Activated T-helper 2 cell treated with anti-CD3 and anti-CD28 coated beads, Interferon-gamma antibody, Interleukin-2, Interleukin-4, amounts not matched to agents 10 μg/mL and 5 μg/mL and 100 μg/mL, durations not matched to agents 14 hours and 24 hours and 36 hours (primary cell): ENCODE results near the gene RHOF. TPM values are rescaled to one million over a fixed set of nuclear protein-coding genes. Genes with fewer than 3 reads are reported as not detected.
"Not testable (repeated sequence)": the region's sequence is repeated elsewhere in the genome, so short reads cannot be mapped to it uniquely, and the experiment has no call there.

ENCODE experiments used
- DNase-seq: peaks from one replicate; pipeline ENCODE4 v3.0.0; 2021; ENCODE audit warnings: low spot score
- H3K27ac Mint-ChIP-seq: one replicate; pipeline ENCODE4 v1.8.0; 2021; ENCODE audit warnings: mixed read lengths
- H3K27me3 Mint-ChIP-seq: one replicate; pipeline ENCODE4 v1.8.0; 2021; ENCODE audit warnings: low read depth, mixed read lengths
- H3K36me3 Mint-ChIP-seq: one replicate; pipeline ENCODE4 v1.8.0; 2021; ENCODE audit warnings: low read depth, mixed read lengths
- H3K4me1 Mint-ChIP-seq: one replicate; pipeline ENCODE4 v1.8.0; 2021; ENCODE audit warnings: low read depth, mixed read lengths
- H3K4me3 Mint-ChIP-seq: one replicate; pipeline ENCODE4 v1.8.0; 2021; ENCODE audit warnings: low read depth, mild to moderate bottlenecking, moderate library complexity, mixed read lengths
- H3K9me3 Mint-ChIP-seq: one replicate; pipeline ENCODE4 v1.8.0; 2021; ENCODE audit warnings: mixed read lengths
- intact Hi-C: fragments of 100-400 bp; cut with micrococcal nuclease; formaldehyde crosslinking; loops from one replicate; pipeline ENCODE4 v1.15.1; 2023
- total RNA-seq: library from RNA; stranded (reverse); gene quantifications from 2 replicates; pipeline ENCODE4 v1.2.3, GENCODE V29; 2022

The RHOF gene
- total RNA-seq, 1 donor from 2014 or later, result 115 TPM

DNA sequence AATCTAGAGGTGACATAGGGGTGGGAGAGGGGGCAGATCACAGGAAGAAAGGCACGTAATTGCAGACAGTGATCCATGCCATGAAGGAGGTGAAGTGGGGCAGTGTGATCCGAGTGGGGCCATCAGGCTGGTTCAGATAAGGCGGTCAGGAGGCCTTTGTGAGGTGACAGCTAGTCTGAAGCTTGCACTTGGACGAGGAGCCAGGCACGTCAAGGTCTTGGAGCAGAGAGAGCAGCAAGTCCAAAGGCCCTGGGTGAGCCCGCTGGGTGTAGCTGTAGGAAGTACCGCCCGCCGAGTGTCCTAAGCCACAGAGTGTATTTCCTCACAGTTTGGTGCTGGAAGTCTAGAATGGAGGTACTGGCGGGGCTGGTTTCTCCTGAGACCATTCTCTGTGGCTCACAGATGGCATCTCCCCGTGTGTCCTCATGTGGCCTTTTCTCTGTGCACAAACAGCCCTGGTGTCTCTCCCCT is 23.6 kb downstream of the RHOF start:
- no peak for DNase-seq
- Mint-ChIP-seq H3K27ac (no peak overlapping the region), H3K27me3 (no peaks in the 10 kb centered on the region), H3K4me3 (no peak overlapping the region), H3K4me1 (peaks cover 9% of the 10 kb centered on the region), H3K9me3 (no peaks in the 10 kb centered on the region), H3K36me3 (no peaks in the 10 kb centered on the region)
- intact Hi-C loops, result loop anchor here (5.0 kb wide), 1 partner anchor 58 kb away; the partner anchor contains the start of gene TMEM120B

DNA sequence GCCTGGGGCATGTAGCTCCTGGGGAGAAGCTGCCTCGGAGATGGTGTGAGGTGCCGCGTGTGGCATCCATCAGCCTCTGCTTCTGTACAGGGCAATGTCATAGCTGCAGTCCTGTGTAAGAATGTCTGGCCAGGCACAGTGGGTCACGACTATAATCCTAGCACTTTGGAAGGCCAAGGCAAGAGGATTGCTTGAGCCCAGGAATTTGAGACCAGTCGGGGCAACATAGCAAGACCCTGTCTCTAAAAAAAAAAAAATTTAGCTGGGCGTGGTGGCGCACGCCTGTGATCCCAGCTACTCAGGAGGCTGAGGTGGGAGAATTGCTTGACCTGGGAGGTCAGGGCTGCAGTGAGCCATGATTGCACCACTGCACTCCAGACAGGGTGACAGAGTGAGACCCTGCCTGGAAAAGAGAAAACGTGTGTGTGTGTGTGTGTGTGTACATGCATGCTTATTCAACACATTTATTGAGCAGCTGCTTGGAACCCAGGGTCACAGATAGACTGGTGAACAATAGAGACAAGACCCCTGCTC is 24.1 kb downstream of the RHOF start:
- DNase-seq, result no peak
- intact Hi-C loops, result no loop called here
- Mint-ChIP-seq H3K27ac (no peak overlapping the region), H3K4me3 (no peak overlapping the region), H3K4me1 (peaks cover 9% of the 10 kb centered on the region), H3K27me3 (no peaks in the 10 kb centered on the region), H3K9me3 (no peaks in the 10 kb centered on the region), H3K36me3 (no peaks in the 10 kb centered on the region)

DNA sequence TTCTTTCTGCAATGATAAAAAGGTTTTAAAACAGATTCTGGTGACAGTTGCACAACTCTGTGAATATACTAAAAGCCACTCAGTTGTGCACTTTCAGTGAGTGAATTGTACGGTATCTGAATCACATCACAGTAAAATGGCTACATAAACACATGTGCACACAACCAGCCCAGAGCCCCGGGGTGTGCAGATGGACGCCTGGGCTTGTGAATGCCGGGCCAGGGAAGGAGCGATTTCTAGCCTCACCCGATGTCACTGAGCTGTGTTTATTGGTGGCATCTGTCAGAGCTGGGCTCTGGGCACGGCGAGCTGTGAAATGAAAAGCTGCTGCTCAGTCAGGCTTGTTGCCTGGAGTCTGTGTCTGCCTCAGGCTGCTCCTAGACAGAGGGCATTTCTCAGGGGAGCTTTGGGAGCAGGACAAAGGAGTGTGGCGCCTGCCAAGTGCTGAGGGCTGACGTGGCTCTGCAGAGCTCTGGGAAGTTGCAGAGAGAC is 25.9 kb downstream of the RHOF start:
- no peaks in the 10 kb centered on the region for H3K27me3 Mint-ChIP-seq

DNA sequence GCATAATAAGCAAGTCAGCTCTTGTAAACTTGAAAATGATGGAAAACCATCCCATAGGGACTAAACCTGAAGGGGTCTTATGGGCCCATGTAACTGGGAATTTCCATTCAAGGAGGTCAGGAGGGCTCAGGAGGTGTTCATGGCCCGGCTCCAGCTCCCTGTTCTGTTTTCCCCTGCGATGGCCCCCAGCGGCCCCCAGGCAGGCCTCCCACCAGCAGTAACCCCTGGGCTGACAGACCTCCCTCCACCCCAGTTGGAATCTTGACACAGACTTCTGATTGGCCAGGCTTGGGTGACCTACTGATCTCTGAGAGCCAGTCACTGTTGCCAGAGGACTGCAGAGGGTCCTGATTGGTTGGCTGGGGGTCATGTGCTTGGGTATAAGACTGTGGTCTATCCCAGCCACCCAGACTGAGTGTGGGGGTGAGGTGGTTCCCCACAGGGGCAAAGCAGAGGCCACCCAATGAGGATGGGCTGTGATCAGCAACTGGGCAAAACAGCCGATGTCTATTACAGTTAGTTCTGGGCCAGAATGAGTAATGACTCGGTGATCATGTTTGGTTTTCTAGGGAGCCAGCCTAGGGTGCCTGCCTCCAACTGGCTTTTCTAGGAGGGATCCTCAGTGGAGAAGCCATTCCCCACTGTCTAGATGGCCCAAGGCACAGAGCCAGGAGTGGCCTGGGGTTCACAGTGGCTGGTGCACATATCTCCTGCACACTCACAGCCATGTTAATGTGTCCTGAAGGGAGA is 27.0 kb downstream of the RHOF start:
- no peaks in the 10 kb centered on the region for H3K27me3 Mint-ChIP-seq
- no peak for DNase-seq
- no peaks in the 10 kb centered on the region for H3K36me3 Mint-ChIP-seq
- intact Hi-C loops, result no loop called here
- H3K9me3 Mint-ChIP-seq, result no peaks in the 10 kb centered on the region
- H3K4me1 Mint-ChIP-seq, result no peaks in the 10 kb centered on the region
- no peak overlapping the region for H3K4me3 Mint-ChIP-seq
- no peak overlapping the region for H3K27ac Mint-ChIP-seq

More for the DNA sequence above, 25.9 kb downstream of the RHOF start:
- DNase-seq, result no peak
- Mint-ChIP-seq H3K36me3 (no peaks in the 10 kb centered on the region), H3K4me3 (no peak overlapping the region), H3K4me1 (peaks cover under 1% of the 10 kb centered on the region), H3K9me3 (no peaks in the 10 kb centered on the region), H3K27ac (no peak overlapping the region)
- intact Hi-C loops, result no loop called here

DNA sequence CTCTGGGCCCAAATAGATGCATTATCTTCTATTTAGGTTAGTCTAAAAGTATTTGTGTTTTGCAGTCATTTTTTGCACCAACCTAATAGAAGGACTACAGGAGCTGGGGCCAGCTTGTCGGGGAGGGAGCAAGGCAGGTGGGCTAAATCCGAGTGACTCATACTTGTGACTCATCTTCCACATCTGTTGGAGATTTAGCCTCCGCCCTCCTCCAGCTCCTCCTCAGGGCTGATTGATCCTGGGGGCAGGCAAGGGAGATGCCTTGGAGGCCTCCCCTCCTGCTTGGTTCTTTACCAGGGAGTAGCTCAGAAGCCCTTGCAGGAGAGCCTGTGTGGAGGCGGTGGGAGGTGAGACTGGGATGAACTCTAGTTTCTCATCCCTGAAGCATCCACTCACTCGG is 27.9 kb downstream of the RHOF start:
- no peaks in the 10 kb centered on the region for H3K4me1 Mint-ChIP-seq
- no peak for DNase-seq
- H3K36me3 Mint-ChIP-seq, result no peaks in the 10 kb centered on the region
- H3K4me3 Mint-ChIP-seq, result no peak overlapping the region
- H3K9me3 Mint-ChIP-seq, result no peaks in the 10 kb centered on the region
- no peak overlapping the region for H3K27ac Mint-ChIP-seq
- H3K27me3 Mint-ChIP-seq, result no peaks in the 10 kb centered on the region
- intact Hi-C loops, result no loop called here

DNA sequence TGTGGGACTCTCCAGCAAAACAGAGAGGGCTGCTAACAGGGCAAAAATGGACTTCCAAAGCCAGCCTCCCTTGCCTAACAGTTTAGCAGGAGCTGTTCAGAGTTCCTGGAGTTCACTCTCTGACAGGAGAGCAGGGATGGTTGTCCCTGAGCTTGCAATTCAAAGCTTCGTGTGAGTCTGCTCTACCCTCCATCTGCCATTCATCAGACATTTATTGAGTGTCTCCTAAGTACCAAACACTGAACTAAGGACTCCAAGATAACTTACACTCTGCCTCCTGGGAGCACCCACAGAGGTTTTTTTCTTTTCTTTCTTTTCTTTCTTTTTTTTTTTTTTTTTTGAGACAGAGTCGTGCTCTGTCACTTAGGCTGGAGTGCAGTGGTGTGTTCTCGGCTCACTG is 28.7 kb downstream of the RHOF start:
- H3K9me3 Mint-ChIP-seq, result no peaks in the 10 kb centered on the region
- intact Hi-C loops, result no loop called here
- no peaks in the 10 kb centered on the region for H3K4me1 Mint-ChIP-seq
- no peak overlapping the region for H3K4me3 Mint-ChIP-seq
- no peaks in the 10 kb centered on the region for H3K36me3 Mint-ChIP-seq
- H3K27ac Mint-ChIP-seq, result no peak overlapping the region
- DNase-seq, result no peak
- no peaks in the 10 kb centered on the region for H3K27me3 Mint-ChIP-seq

DNA sequence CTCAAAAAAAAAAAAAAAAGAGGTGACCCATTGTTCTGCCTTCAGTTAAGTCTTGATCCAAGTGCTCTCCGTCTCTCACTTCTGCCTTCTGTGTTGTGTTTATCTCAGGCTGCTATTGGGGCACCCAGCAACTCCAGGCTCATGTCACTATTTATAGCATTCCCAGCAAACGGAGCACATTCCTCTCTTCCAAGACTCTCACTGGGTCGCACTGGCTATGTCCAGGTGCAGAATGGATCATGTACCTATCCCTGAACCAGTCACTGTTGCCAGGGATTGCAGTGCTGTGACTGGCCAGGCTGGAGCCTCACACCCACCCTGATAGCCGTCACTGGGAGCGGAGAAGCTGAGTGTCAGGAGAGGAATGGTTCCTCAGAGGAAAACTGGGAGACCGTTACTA is 31.2 kb downstream of the RHOF start:
- no peaks in the 10 kb centered on the region for H3K36me3 Mint-ChIP-seq

DNA sequence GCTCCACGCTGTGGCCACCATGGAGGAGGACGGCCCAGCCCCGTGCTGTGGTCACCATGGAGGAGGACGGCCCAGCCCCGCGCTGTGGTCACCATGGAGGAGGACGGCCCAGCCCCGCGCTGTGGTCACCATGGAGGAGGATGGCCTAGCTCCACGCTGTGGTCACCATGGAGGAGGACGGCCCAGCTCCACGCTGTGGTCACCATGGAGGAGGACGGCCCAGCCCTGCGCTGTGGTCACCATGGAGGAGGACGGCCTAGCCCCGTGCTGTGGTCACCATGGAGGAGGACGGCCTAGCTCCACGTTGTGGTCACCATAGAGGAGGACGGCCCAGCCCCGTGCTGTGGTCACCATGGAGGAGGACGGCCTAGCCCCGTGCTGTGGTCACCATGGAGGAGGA is 35.0 kb downstream of the RHOF start:
- H3K9me3 Mint-ChIP-seq, H3K36me3 Mint-ChIP-seq, H3K4me1 Mint-ChIP-seq, H3K27me3 Mint-ChIP-seq, intact Hi-C loops, DNase-seq, H3K4me3 Mint-ChIP-seq, H3K27ac Mint-ChIP-seq: not testable (repeated sequence)

More for the DNA sequence above, 31.2 kb downstream of the RHOF start:
- intact Hi-C loops, result no loop called here
- DNase-seq, result no peak
- Mint-ChIP-seq H3K9me3 (no peaks in the 10 kb centered on the region), H3K27ac (no peak overlapping the region), H3K4me3 (no peak overlapping the region), H3K27me3 (no peaks in the 10 kb centered on the region), H3K4me1 (no peaks in the 10 kb centered on the region)

DNA sequence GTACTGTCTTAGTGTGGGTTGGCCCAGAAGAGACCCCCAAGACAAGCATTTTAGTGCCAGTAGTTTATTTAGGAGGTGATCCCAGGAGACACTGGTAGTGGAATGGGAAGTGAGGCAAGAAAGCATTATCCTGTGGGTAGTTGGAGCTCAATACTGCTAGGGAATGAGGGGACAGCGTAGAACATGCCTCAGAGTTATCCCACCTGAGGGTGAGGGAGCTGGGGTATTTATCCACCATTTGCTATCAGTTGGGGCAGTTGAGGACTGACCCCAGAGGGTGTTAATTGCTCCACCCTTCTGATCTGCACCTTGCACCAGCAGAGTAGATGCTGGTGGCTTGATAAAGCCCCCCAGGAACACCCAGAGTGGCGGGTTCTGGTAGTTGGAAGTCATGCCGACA is 37.9 kb downstream of the RHOF start:
- intact Hi-C loops, result no loop called here
- Mint-ChIP-seq H3K4me3 (no peak overlapping the region), H3K36me3 (peaks cover 6% of the 10 kb centered on the region), H3K27ac (peak overlapping the region; percentile 21), H3K4me1 (peaks cover 10% of the 10 kb centered on the region), H3K9me3 (no peaks in the 10 kb centered on the region), H3K27me3 (no peaks in the 10 kb centered on the region)
- no peak for DNase-seq

DNA sequence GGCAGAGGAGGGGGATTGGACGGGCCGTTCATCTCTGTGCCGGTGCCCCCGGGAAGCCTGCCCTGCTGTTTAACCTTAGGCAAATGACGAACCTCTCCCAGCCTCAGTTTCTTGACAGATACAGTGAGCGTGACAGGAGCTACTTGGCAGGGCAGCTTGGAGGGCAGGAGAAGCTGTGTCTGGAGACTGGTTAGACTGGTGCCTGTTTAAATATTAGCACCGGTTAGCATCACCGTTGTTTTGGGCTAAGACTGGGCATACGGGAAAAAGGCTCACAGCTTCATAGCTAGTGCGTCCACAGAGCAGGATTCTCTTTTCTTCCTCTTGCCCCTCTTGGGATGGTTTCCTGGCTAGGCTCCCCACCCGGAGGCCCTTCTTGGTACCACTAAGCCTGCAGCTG is 38.7 kb downstream of the RHOF start:
- H3K27me3 Mint-ChIP-seq, result no peaks in the 10 kb centered on the region
- H3K4me1 Mint-ChIP-seq, result peaks cover 10% of the 10 kb centered on the region
- no peaks in the 10 kb centered on the region for H3K9me3 Mint-ChIP-seq
- no peak for DNase-seq
- peaks cover 10% of the 10 kb centered on the region for H3K36me3 Mint-ChIP-seq
- H3K4me3 Mint-ChIP-seq, result no peak overlapping the region
- intact Hi-C loops, result no loop called here
- no peak overlapping the region for H3K27ac Mint-ChIP-seq

DNA sequence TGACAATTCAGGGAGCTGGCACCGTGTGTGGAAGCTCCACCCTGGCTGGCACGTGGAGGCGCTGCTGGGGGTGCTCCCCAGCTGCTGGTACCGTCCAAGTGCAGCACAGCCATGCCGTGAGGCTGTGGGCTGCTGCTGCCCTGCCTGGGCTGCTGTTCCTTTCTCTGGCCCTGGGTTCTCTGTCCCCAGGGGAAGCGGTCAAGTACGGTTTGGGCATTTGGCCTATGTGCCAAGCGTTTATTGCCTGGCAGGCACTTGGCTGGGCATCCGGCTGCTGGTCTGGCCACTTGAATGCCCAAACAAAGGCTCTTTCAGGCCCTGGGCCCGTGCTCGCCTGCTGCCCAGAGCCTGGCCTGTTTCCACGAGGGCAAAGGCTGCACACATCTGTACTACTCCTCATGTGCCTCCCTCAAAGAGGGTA is 39.6 kb downstream of the RHOF start:
- no peak overlapping the region for H3K4me3 Mint-ChIP-seq
- no peak for DNase-seq
- H3K27me3 Mint-ChIP-seq, result no peaks in the 10 kb centered on the region
- H3K9me3 Mint-ChIP-seq, result no peaks in the 10 kb centered on the region
- intact Hi-C loops, result no loop called here
- H3K36me3 Mint-ChIP-seq, result peaks cover 15% of the 10 kb centered on the region
- peaks cover 10% of the 10 kb centered on the region for H3K4me1 Mint-ChIP-seq
- no peak overlapping the region for H3K27ac Mint-ChIP-seq

DNA sequence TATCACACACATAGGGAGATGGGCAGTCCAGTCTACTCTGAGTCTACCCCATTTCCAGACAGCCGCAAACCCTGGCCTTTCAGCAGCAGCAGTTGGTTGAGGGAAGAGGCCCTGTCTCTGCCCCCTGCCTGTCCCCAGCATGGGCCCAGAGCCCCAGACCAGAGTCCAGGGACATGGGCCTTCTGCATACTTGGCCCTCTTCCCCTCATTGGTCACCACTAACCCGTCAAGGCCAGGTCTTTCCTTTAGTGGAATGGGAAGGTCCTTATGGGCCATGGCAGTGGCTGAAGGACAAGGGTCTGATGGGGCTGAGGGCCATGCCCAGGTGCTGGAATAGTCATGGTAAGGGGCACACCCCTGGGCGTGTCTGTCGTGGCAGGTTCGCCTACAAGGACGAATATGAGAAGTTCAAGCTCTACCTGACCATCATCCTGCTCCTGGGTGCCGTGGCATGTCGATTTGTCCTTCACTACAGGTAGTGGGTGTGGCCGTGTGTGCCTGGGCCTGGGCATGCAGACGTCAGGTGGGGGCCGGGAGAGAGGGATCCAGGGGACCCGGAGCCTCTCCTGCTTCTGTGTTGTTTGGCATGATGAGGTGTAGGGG is 41.6 kb downstream of the RHOF start:
- Mint-ChIP-seq H3K4me1 (peaks cover 12% of the 10 kb centered on the region), H3K27ac (peak overlapping the region; percentile 52)
- DNase-seq, result no peak

DNA sequence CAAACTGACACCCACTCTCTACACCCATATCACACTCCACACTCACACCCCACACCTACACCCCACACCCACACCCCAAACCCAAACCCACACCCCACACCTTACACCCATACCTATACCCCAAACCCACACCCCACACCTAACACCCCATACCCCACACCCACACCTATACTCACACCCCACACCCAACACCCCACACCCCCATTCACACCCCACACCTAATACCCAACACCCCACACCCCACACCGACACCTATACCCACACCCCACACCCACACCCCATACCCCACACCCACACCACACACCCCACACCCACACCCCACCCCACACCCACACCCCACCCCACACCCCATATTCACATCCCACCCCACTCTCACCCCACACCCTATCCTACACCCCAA is 42.5 kb downstream of the RHOF start:
- Mint-ChIP-seq H3K4me3 (no peak overlapping the region), H3K36me3 (peaks cover 15% of the 10 kb centered on the region), H3K27ac (no peak overlapping the region), H3K27me3 (no peaks in the 10 kb centered on the region), H3K4me1 (peaks cover 4% of the 10 kb centered on the region), H3K9me3 (no peaks in the 10 kb centered on the region)
- no peak for DNase-seq
- intact Hi-C loops, result no loop called here

More for the DNA sequence above, 41.6 kb downstream of the RHOF start:
- intact Hi-C loops, result no loop called here
- Mint-ChIP-seq H3K4me3 (no peak overlapping the region), H3K36me3 (peaks cover 18% of the 10 kb centered on the region), H3K27me3 (no peaks in the 10 kb centered on the region), H3K9me3 (no peaks in the 10 kb centered on the region)
